ENCODE results near the gene GDA. TPM values are rescaled to one million over a fixed set of nuclear protein-coding genes. Genes with fewer than 3 reads are reported as not detected.

The GDA gene
- total RNA-seq, 4 donors from 2014 or later, result 1.2 to 89.9 (median 55.9) TPM

DNA sequence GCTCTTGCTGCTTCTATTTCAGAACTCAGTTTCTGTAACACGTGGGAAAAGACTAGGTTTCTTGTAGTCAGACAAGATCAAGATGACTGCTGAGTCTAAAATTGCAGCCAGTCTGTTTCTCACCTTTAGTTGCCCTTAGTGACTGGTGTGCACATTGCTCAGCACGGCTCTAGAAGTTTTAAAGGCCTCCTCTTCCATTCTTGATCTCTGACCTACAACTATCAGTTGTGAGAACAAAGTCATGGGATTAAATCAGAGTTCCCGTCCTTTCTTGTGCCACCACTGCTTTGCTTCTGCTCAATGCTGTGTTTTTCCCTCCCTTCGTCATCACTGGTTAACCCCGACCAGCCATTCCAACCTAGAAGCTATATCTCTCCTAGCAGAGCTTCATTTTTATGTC lies 52.8 kb downstream of the GDA start:
- Histone ChIP-seq H3K36me3 (no peaks in the 10 kb centered on the region), H3K27ac (no peak overlapping the region), H3K4me1 (peaks cover 0 to 7% (median 1%) of the 10 kb centered on the region in 4 donors), H3K4me3 (no peak overlapping the region), H3K9me3 (no peaks in the 10 kb centered on the region), H3K27me3 (no peaks in the 10 kb centered on the region)
- intact Hi-C loops (cut with DNase I; ENCODE audit: low total_unique reads) (no loop called here), in situ Hi-C loops (cut with MboI; ENCODE audit: low pct_ligation_motif_present in 1 of 4, low pct_unique_long_range_greater_than_20kb in 1 of 4, low sequenced_read_pairs in 3 of 4) (no loop called here)
- 71 to 79% methylated on average over 5 of the region's 5 CpGs for WGBS, 2 donors (ENCODE audit: low coverage in 1 of 2)
- no peak for DNase-seq
- TF ChIP-seq, protein P1, sequence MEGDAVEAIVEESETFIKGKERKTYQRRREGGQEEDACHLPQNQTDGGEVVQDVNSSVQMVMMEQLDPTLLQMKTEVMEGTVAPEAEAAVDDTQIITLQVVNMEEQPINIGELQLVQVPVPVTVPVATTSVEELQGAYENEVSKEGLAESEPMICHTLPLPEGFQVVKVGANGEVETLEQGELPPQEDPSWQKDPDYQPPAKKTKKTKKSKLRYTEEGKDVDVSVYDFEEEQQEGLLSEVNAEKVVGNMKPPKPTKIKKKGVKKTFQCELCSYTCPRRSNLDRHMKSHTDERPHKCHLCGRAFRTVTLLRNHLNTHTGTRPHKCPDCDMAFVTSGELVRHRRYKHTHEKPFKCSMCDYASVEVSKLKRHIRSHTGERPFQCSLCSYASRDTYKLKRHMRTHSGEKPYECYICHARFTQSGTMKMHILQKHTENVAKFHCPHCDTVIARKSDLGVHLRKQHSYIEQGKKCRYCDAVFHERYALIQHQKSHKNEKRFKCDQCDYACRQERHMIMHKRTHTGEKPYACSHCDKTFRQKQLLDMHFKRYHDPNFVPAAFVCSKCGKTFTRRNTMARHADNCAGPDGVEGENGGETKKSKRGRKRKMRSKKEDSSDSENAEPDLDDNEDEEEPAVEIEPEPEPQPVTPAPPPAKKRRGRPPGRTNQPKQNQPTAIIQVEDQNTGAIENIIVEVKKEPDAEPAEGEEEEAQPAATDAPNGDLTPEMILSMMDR (IDR thresholded peaks at IDR 0.05), result no peak
- no peak for TF ChIP-seq EP300 (IDR thresholded peaks at IDR 0.05; ENCODE audit: low read depth)

DNA sequence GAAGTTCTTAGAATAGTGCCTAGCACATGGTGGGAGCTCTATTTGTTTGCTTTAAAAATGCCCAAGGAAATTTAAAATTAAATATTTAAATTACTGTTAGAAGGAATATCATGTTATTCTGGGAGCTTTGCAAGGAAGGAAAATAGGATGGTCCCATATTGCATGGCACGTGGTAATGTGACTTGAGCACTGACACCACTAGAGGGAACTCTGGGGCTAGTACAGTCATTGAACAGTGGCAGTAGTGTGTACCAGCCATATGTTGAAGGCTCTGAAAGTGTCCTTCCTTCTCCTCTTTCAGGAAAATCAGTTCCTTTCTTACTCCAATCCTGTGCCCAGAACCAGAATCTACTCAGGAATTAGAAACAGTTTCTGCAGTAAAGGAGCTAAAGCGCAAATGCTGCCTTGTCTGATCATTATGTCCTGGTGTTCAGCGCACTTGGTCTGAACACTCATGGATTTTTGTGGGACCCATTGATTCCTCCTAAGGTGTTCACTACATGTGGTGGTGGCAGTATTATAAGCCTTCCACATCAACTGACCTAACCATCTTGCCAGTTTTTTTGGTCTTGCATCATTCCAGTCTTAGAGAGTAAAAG lies 54.1 kb downstream of the GDA start:
- in situ Hi-C loops (cut with MboI; ENCODE audit: low pct_ligation_motif_present in 1 of 4, low pct_unique_long_range_greater_than_20kb in 1 of 4, low sequenced_read_pairs in 3 of 4) (no loop called here), intact Hi-C loops (cut with DNase I; ENCODE audit: low total_unique reads) (no loop called here)
- Histone ChIP-seq H3K27ac (no peak overlapping the region), H3K4me1 (peaks cover 0 to 7% (median 1%) of the 10 kb centered on the region in 4 donors), H3K27me3 (no peaks in the 10 kb centered on the region), H3K4me3 (no peak overlapping the region), H3K9me3 (no peaks in the 10 kb centered on the region), H3K36me3 (no peaks in the 10 kb centered on the region)
- WGBS, 2 donors (ENCODE audit: low coverage in 1 of 2), result 61 to 68% methylated on average over 3 of the region's 3 CpGs
- DNase-seq, result peak; percentile 35
- TF ChIP-seq POLR2A (IDR thresholded peaks at IDR 0.05) (no peak), POLR2AphosphoS5 (IDR thresholded peaks at IDR 0.05) (no peak)
- TF ChIP-seq, protein P1 (IDR thresholded peaks at IDR 0.05), result peak; percentile 25 to 46 (median 43)

DNA sequence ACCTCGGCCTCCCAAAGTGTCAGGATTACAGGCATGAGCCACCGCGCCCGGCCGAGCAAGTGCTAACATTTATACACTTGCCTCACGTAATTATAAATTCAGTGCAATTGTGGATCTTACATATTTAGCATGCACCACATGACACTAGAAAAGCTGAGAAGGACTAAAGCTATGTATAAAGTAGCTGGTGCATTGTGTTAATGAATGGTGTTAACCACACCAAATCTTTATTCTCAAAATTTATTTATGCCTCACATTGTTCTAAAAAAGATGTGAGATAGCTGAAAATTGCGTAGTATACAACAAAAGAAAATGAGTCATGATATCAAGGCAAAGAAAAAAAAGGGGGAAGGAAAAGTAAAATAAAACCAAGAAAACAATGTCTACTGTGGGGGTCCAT lies 54.8 kb downstream of the GDA start:
- WGBS, 2 donors (ENCODE audit: low coverage in 1 of 2), result 73 to 85% methylated on average over 7 of the region's 7 CpGs
- H3K4me1 ChIP-seq, result peaks cover 0 to 7% (median 1%) of the 10 kb centered on the region in 4 donors
- H3K36me3 ChIP-seq, result no peaks in the 10 kb centered on the region
- no peaks in the 10 kb centered on the region for H3K27me3 ChIP-seq
- intact Hi-C loops (cut with DNase I; ENCODE audit: low total_unique reads), result no loop called here
- in situ Hi-C loops (cut with MboI; ENCODE audit: low pct_ligation_motif_present in 1 of 4, low pct_unique_long_range_greater_than_20kb in 1 of 4, low sequenced_read_pairs in 3 of 4), result no loop called here
- no peak for TF ChIP-seq POLR2A (IDR thresholded peaks at IDR 0.05)
- TF ChIP-seq POLR2AphosphoS5 (IDR thresholded peaks at IDR 0.05), result no peak
- TF ChIP-seq, protein P1 (IDR thresholded peaks at IDR 0.05), result no peak
- DNase-seq, result no peak
- no peaks in the 10 kb centered on the region for H3K9me3 ChIP-seq
- no peak overlapping the region for H3K27ac ChIP-seq
- no peak overlapping the region for H3K4me3 ChIP-seq

DNA sequence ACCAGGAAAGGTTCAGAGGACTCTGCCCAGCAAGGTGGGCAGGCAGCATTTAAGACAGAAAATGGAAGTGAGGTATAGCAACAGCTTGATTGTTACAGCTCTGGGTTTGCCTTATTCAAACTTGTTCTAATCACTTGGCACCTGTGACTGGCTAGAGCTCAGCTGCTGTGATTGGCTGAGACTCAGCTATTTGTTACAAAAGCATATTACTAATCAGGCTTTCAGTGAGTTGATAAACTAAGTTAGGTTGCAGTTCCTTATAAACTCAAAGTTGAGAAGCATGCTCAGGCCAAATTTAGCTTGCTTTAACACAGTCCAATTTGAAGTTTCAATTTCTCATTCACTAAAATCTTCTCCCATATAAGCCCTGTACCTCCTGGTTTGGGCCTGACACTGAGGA lies 56.3 kb downstream of the GDA start:
- Histone ChIP-seq H3K9me3 (no peaks in the 10 kb centered on the region), H3K27me3 (no peaks in the 10 kb centered on the region), H3K4me3 (no peak overlapping the region), H3K4me1 (peaks cover 0 to 2% (median 0%) of the 10 kb centered on the region in 4 donors), H3K27ac (no peak overlapping the region), H3K36me3 (no peaks in the 10 kb centered on the region)
- intact Hi-C loops (cut with DNase I; ENCODE audit: low total_unique reads), result no loop called here
- in situ Hi-C loops (cut with MboI; ENCODE audit: low pct_ligation_motif_present in 1 of 4, low pct_unique_long_range_greater_than_20kb in 1 of 4, low sequenced_read_pairs in 3 of 4), result no loop called here
- no peak for DNase-seq
- TF ChIP-seq, protein P1 (IDR thresholded peaks at IDR 0.05), result no peak
- TF ChIP-seq POLR2A (IDR thresholded peaks at IDR 0.05), result no peak
- no peak for TF ChIP-seq EP300 (IDR thresholded peaks at IDR 0.05; ENCODE audit: low read depth)
- no peak for TF ChIP-seq POLR2AphosphoS5 (IDR thresholded peaks at IDR 0.05)

All from transverse colon (tissue), 4 donors.